Neural cell (in vitro differentiated cells): Measurements from ENCODE around the gene ANKRD2.

Experiments used
- CTCF ChIP-seq: fragments of 450-650 bp; IDR thresholded peaks from 2 replicates; pipeline ENCODE4 v1.5.1; 2014; ENCODE audit warnings: antibody characterized with exemption, mild to moderate bottlenecking, moderate library complexity; ENCODE audit not compliant: poor library complexity, severe bottlenecking
- EP300 ChIP-seq: fragments of 450-650 bp; conservative IDR thresholded peaks from 2 replicates; pipeline ENCODE4 v1.6.1; 2014; ENCODE audit warnings: antibody characterized with exemption, mild to moderate bottlenecking, moderate library complexity; ENCODE audit not compliant: poor library complexity, severe bottlenecking
- EZH2 ChIP-seq: fragments of 200-600, 300-800 bp; shearing (Covaris generic), sonication (generic); IDR thresholded peaks from 2 replicates; pipeline ENCODE4 v1.6.1; 2014; ENCODE audit warnings: antibody characterized with exemption, low read length, borderline replicate concordance, mild to moderate bottlenecking; ENCODE audit not compliant: insufficient read depth, poor library complexity, severe bottlenecking
- MXI1 ChIP-seq: fragments of 450-650 bp; conservative IDR thresholded peaks from 2 replicates; pipeline ENCODE4 v1.6.1; 2014; ENCODE audit warnings: antibody characterized with exemption, mild to moderate bottlenecking; ENCODE audit not compliant: poor library complexity, severe bottlenecking
- POLR2AphosphoS5 ChIP-seq: IDR thresholded peaks from 2 replicates; pipeline ENCODE4 v1.6.1; 2012
- RAD21 ChIP-seq: fragments of 450-650 bp; conservative IDR thresholded peaks from 2 replicates; pipeline ENCODE4 v1.6.1; 2014; ENCODE audit warnings: antibody characterized with exemption, mild to moderate bottlenecking, moderate library complexity
- REST ChIP-seq: IDR thresholded peaks from 2 replicates; pipeline ENCODE4 v1.6.1; 2012; ENCODE audit warnings: borderline replicate concordance
- TAF1 ChIP-seq: IDR thresholded peaks from 2 replicates; pipeline ENCODE4 v1.6.1; 2012; ENCODE audit warnings: low read depth

GRCh38 chr10:97598407-97599271, 26.1 kb downstream of the ANKRD2 start:
- no peak for TF ChIP-seq CTCF
- no peak for TF ChIP-seq REST
- TF ChIP-seq EZH2 = no peak
- TF ChIP-seq POLR2AphosphoS5 = no peak
- no peak for TF ChIP-seq EP300
- TF ChIP-seq TAF1 = no peak
- no peak for TF ChIP-seq RAD21
- no peak for TF ChIP-seq MXI1
